KMS-11 (cell line): ENCODE measurements around the gene ZRANB3.

Experiments
- H2AFZ ChIP-seq: fragments of 200-600 bp; sonication (generic); 2 replicates; pipeline ENCODE4 v1.6.1; 2016; ENCODE audit warnings: antibody characterized with exemption, mixed run types, low read depth
- H3K27ac ChIP-seq: fragments of 200-600 bp; sonication (generic); 2 replicates; pipeline ENCODE4 v1.6.1; 2016; ENCODE audit warnings: mild to moderate bottlenecking, mixed run types
- H3K27me3 ChIP-seq: fragments of 200-600 bp; sonication (generic); 2 replicates; pipeline ENCODE4 v1.6.1; 2017; ENCODE audit warnings: mild to moderate bottlenecking, low read depth, mixed run types, moderate library complexity; ENCODE audit not compliant: insufficient read depth
- H3K36me3 ChIP-seq: fragments of 200-600 bp; sonication (generic); 2 replicates; pipeline ENCODE4 v1.6.1; 2017; ENCODE audit warnings: mild to moderate bottlenecking, mixed run types; ENCODE audit not compliant: insufficient read depth
- H3K4me1 ChIP-seq: fragments of 200-600 bp; sonication (generic); 2 replicates; pipeline ENCODE4 v1.6.1; 2016; ENCODE audit warnings: mild to moderate bottlenecking, low read depth, mixed run types; ENCODE audit not compliant: poor library complexity, severe bottlenecking
- H3K4me2 ChIP-seq: fragments of 200-600 bp; sonication (generic); 2 replicates; pipeline ENCODE4 v1.7.0; 2016; ENCODE audit warnings: mild to moderate bottlenecking, mixed run types
- H3K4me3 ChIP-seq: fragments of 200-600 bp; sonication (generic); IDR thresholded peaks from 2 replicates; pipeline ENCODE4 v1.6.1; 2017; ENCODE audit warnings: low read depth, low read length, mixed read lengths; ENCODE audit not compliant: insufficient read depth
- H3K79me2 ChIP-seq: fragments of 200-600 bp; sonication (generic); 2 replicates; pipeline ENCODE4 v1.6.1; 2016; ENCODE audit warnings: low read depth, mixed run types; ENCODE audit not compliant: insufficient read depth
- H3K9ac ChIP-seq: fragments of 200-600 bp; sonication (generic); 2 replicates; pipeline ENCODE4 v1.6.1; 2016; ENCODE audit warnings: mild to moderate bottlenecking, mixed run types
- H4K20me1 ChIP-seq: fragments of 200-600 bp; sonication (generic); 2 replicates; pipeline ENCODE4 v1.6.1; 2016; ENCODE audit warnings: mild to moderate bottlenecking, mixed run types; ENCODE audit not compliant: insufficient read depth
- CTCF ChIP-seq: fragments of 200-600 bp; sonication (generic); conservative IDR thresholded peaks from 2 replicates; pipeline ENCODE4 v1.6.1; 2017; ENCODE audit warnings: low read depth, mild to moderate bottlenecking, antibody characterized with exemption, low read length, moderate library complexity, mixed read lengths

The ZRANB3 gene

DNA sequence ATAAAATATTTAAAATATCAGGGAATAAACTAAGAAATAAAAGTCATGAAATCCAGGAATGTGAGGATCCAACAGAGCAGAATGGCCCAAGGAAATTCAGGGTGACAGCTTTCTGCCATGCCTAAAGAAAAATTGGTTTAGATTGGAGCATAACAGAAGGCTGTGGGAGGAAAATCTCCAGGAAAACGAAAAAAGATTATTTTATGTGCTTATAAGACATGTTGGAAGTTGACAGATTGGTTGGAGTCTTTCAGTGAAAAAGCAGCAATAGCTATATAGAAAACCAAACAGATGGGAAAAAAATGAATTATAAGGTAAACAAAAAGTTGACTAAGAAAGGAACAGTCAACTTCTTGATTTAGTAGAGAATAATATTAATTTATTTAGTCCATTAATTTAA is 203.9 kb downstream of the ZRANB3 start:
- H4K20me1 ChIP-seq: no peaks in the 10 kb centered on the region
- no peak for TF ChIP-seq CTCF
- no peak overlapping the region for H3K4me3 ChIP-seq
- H3K27ac ChIP-seq: no peak overlapping the region
- no peak overlapping the region for H3K9ac ChIP-seq
- H3K4me1 ChIP-seq: no peaks in the 10 kb centered on the region
- no peak overlapping the region for H2AFZ ChIP-seq
- H3K27me3 ChIP-seq: no peaks in the 10 kb centered on the region
- H3K79me2 ChIP-seq: no peaks in the 10 kb centered on the region
- no peaks in the 10 kb centered on the region for H3K36me3 ChIP-seq
- H3K4me2 ChIP-seq: no peak overlapping the region

GRCh38 chr2:135320465-135321355 is 210.3 kb downstream of the ZRANB3 start:
- Histone ChIP-seq H3K36me3 (no peaks in the 10 kb centered on the region), H3K4me2 (no peak overlapping the region), H3K9ac (no peak overlapping the region), H4K20me1 (no peaks in the 10 kb centered on the region), H3K79me2 (no peaks in the 10 kb centered on the region), H2AFZ (no peak overlapping the region), H3K27ac (no peak overlapping the region), H3K4me3 (no peak overlapping the region), H3K27me3 (no peaks in the 10 kb centered on the region), H3K4me1 (no peaks in the 10 kb centered on the region)
- no peak for TF ChIP-seq CTCF

GRCh38 chr2:135318808-135319207 is 212.2 kb downstream of the ZRANB3 start:
- no peaks in the 10 kb centered on the region for H3K79me2 ChIP-seq
- H3K27ac ChIP-seq: no peak overlapping the region
- H3K4me3 ChIP-seq: no peak overlapping the region
- H3K4me2 ChIP-seq: no peak overlapping the region
- no peaks in the 10 kb centered on the region for H3K36me3 ChIP-seq
- H4K20me1 ChIP-seq: no peaks in the 10 kb centered on the region
- H3K4me1 ChIP-seq: no peaks in the 10 kb centered on the region
- H3K27me3 ChIP-seq: no peaks in the 10 kb centered on the region
- no peak overlapping the region for H2AFZ ChIP-seq
- no peak overlapping the region for H3K9ac ChIP-seq
- TF ChIP-seq CTCF: no peak

DNA sequence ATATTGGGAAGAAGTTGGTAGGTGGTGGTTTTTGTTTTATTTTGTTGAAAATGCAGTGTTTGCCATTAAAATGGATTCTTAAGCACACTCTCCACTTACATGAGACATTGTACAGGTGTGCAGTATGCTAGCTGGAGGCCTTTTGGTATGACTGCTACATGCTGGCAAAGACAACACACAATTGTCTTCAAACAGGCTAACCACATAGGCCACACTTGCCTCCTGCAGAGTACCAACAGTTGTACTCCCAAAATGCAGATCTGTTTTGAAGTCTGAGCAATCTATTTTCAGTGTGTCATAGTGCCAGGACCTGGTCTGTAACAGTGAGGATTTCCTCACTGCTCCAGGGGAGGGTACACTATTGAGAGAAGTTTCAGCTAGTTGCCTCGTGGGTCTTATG is 213.6 kb downstream of the ZRANB3 start:
- H3K4me3 ChIP-seq: no peak overlapping the region
- H4K20me1 ChIP-seq: no peaks in the 10 kb centered on the region
- no peak overlapping the region for H2AFZ ChIP-seq
- no peaks in the 10 kb centered on the region for H3K4me1 ChIP-seq
- no peaks in the 10 kb centered on the region for H3K36me3 ChIP-seq
- TF ChIP-seq CTCF: no peak
- no peaks in the 10 kb centered on the region for H3K27me3 ChIP-seq
- H3K4me2 ChIP-seq: no peak overlapping the region
- no peak overlapping the region for H3K27ac ChIP-seq
- no peak overlapping the region for H3K9ac ChIP-seq
- H3K79me2 ChIP-seq: no peaks in the 10 kb centered on the region
